ENCODE measurements around the gene GXYLT2.
"Not testable (repeated sequence)": the region's sequence is repeated elsewhere in the genome, so short reads cannot be mapped to it uniquely, and the experiment has no call there.

GXYLT2 gene

DNA sequence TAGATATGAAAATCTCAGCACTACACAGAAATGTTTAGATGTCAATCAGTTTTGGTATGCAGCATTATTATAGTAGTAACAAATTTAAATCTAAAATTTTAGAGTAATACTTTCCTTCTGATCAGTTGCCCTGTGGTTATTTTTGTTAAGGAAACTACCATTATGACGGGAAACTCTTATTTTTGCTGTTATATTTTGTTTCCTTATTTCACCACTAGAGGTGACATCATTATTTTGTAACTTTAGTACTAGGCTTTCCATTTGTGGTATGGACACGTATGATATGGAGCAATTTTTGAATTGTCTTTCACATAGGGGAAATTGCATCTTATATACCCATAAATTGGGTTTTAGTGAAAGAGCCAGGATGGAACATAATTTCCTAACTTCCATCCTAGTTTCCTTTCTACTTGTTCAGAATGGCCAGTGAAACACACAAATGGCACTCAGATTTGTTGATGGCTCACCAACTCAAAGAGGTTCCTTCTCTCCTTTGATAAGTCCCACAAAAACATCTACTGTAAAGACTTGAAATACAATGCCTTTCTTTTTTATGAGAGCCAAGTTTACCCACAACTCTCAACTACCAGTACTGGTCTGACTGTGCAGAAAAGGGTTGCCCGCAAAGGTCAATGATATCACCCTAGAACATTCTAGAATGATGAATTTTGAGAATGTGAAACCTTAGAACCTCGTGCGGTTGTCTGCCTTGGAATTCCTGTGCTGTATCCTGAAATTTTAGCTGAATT, 89.4 kb downstream of the GXYLT2 start:
- no peak for DNase-seq

DNA sequence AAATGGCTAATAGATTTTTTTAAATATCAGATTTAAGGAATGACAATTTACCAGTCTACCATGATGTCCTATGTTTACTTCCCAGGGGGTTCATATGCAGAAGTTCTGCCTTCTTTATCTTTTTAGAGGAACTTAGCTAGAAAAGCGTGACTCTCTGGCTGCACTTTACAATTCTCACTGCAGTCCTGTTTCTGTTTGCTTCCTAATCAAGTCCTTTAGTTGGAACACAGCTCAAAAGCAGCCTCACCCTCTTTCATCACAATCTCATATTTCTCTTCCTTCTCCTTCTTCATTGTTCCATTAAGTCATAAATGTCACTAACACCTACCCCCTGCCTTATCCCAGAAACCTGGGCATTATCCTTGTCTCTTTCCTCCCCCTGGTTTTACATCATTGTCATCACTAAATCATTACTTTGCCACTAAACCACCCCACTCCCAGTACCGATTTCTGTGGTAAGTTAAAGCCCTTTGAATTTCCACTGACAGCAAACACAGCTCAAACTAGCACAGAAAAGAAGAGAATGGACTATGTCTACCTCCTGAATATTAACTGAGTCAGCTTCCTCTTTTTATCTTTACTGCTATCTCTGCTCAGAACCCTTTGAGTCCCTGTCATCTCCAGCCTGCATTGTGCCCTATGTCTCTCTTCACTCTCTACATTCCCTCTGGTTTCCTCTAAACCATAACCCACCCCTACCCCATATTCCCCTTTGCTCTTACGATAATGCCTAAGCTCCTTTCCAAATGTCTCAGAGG, 94.9 kb downstream of the GXYLT2 start:
- no peak for DNase-seq

DNA sequence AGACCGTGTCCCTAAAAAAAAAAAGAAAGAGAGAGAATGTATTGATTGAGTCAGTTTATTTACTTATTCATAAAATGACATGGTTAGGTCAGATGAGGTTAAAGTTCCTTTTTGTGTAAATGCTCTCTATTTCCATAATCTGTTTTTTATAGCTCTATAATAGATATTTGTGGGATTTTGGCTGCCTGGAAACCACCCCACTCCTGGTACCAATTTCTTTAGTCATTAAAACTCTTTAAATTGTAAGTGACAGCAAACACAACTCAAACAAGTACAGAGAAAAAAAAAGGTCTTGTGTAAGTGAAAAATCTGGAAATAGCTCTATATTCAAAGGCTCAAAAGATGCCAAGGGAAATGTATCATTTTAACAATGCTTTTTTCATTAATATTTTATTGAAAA, 97.7 kb downstream of the GXYLT2 start:
- no peak for DNase-seq

DNA sequence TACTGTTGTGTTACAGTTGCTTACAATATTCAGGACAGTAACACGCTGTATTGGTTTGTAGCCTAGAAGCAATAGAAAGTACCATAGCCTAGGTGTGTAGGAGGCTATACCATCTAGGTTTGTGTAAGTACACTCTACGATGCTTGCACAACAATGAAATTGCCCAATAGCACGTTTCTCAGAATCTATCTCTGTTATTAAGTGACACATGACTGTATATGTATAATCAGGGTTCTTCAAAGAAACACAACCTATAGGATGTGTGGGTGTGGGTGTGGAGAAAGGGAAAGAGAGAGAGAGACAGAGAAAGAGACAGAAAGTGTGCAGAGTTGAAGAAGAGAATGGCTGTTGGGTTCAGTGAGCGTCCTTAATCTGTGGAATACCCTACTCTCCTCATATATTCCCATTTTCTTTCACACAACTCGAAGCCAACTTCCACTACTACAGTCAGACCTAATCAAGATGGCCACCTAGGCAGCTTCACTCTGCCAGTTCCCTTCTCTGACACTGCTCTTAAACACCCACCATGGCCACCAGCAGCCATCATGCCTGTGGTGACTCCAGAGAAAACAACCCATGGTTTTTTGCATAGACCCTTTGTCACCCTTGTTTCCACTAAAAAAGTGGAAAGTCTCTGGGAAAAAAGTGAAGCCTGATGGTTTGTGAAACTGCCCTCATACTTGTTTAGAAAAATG, 103.0 kb downstream of the GXYLT2 start:
- DNase-seq, result no peak

DNA sequence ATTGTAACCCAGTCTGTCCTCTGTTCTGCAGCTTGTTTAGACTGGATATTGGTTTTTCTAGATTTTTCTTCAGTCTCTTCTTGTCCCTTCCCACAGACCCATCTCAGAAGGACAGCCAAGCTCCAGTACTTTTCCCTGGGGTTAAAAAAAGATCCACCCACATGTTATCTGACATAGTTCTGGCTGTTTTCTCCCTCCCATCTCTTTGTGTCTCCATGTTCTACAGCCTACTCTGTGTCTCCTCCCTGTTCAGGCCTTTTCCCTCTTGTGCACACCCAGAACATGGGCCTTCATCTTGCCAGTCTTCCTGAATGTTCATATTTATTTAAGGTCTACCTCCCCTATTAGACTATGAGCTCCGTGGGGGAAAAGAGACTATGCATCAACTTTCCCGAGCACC, 103.7 kb downstream of the GXYLT2 start:
- no peak for DNase-seq

DNA sequence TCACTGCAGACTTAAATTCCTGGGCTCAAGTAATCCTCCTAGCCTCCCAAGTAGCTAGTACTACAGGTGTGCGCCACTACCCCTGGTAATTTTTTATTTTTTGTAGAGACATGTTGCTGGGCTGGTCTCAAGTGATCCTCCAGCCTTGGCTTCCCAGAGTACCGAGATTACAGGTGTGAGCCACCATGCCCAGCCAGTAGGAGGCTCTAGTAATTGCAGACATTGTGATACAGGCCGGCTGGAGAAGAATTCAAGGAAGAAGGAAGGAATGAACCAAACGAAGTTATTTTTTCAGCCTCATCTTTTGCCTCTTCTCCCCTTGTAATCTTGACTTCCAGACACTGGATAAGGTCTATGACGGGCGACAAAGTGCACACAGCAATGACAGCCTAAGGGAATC, 105.5 kb downstream of the GXYLT2 start:
- DNase-seq, result no peak

DNA sequence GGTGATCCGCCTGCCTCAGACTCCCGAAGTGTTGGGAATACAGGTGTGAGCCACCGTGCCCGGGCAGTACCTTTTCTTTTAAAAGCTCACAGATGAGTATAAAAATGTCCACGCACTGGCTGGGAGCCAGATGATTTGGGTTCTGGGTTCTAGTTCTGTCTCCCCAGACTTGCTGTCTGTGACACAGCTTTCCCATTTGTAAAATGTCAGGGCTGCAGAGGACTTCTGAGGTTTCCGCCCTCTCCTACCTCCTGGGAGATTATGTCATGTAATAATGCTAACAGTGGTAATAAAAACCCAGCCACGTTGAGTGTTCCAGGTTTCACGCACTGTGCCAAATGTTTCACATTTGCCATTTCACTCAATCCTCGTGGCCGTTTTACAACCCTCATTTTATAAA, 107.5 kb downstream of the GXYLT2 start:
- DNase-seq, result no peak

DNA sequence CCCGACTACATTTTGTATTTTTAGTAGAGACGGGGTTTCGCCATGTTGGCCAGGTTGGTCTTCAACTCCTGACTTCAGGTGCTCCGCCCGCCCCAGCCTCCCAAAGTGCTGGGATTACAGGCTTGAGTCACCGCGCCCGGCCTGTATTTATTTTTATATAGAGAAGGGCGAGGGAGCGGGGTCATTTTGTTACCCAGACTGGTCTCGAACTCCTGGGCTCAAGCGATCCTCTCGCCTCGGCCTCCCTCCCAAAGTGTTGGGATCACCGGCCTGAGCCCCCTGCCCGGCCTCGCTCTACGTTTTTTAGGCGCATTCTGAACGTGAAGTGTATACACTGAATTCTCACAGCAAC, 108.3 kb downstream of the GXYLT2 start:
- no peak for DNase-seq

DNA sequence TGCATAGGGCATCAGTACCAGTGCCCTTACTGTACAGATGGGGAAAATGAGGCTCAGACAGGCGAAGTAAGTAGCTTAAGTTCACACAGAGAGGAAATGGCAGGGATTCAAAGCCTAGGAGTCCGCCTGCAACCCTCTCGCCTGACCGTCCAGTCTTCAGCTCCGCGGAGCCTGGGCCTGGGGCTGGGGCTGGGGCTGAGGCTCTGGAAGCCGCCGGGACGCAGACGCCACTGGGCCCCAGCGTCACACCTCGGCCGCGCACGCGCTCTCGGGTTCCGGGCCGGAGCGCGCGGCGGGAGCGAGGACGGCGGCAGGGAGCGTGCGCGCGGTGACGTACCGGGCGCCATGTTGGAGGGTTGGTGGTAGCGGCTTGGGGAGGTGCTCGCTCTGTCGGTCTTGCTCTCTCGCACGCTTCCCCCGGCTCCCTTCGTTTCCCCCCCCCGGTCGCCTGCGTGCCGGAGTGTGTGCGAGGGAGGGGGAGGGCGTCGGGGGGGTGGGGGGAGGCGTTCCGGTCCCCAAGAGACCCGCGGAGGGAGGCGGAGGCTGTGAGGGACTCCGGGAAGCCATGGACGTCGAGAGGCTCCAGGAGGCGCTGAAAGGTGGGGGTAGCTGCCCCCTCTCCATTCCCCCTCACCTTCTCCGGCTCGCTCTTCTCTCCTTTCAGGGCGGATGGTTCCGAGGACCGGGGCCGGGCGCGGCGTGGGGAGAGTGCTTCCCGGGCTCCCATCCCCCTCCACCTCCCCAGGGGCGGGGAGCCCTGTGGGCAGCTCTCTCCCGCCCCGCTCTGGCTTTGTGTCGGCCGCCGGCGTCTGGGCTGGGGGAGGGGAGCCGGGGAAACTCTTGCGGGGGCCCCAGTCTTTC, 108.9 kb downstream of the GXYLT2 start, which contains the start of gene PPP4R2:
TSS of gene PPP4R2 (plus strand) at position 339 of the 861 bp plus-strand sequence. CDS start at position 566, 227 bp downstream.
- DNase-seq, result peak; percentile 73 to 89 (median 77)

DNA sequence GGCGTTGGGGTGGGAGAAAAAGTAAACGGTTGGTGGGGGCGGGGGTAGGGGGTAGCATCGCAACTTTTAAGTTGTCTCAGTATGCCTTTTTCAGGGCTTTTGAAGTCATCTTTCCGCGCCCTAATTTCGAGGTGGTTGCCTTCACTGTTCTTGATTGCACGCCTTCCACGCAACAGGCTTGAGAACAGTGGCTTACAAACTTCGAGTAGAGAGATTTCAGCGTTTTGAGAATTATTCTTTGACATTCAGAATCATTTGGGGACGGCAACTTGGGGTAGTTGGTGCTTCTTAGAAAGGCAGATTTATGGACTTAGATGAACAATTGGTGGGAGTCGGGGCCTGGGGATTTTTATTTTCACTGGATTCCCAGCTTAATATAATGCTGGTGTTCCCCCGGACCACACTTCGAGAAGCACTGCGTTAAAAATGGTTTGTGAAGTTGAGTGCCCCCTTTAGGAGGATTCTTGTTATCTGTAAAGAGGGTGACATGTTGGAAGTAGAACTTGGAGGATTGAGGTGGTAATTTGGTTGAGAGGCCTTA, 109.6 kb downstream of the GXYLT2 start:
- DNase-seq, result peak in 2 of 4 experiments; percentile 31 to 40

DNA sequence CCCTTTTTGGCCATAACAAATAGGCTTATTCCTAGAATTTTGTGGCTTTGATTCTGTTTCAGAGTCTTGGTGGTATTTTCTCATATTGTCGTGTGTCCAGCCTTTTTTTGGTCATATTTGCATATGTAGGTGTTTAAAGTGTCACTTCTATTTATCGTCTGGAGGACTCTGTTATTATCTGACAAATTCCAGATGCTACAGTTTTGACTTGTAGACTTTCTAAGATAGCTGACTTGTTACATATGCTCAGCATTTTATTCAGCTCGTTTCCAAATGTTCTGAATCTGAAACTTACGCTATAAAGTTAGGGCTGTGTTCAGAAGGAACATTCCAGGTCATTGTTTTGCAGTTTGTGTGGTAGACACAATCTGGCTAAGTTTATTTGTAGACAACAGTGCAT, 110.6 kb downstream of the GXYLT2 start:
- no peak for DNase-seq

DNA sequence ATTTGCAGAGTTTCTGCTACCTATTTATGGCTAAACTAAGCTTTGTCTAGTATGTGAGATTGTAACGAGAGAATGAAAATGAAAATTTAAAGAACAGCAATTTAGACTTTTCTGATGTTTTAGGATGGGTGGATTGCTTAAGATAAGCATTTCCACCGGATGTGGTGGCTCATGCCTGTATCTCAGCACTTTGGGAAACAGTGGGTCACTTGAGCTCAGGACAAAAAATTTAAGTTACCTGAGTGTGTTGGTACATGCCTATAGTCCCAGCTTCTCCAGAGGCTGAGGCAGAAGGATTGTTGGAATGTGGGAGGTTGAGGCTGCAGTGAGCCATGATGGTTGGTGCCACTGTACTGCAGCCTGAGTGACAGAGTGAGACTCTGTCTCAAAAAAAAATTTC, 112.1 kb downstream of the GXYLT2 start:
- DNase-seq, result no peak

DNA sequence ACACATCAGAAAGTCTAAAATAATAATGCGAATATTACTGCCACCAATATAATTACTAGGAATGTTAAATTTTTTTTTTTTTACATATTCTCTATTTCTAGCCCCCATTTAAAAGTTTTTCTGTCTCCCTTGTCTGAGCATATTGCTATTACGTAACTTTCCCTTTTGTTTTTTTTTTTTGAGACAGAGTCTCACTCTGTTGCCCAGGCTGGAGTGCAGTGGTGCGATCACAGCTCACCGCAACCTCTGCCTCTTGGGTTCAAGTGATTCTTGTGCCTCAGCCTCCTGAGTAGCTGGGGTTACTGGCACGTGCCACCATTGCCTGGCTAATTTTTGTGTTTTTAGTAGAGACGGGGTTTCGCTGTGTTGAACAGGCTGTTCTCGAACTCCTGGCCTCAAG, 115.2 kb downstream of the GXYLT2 start:
- DNase-seq, result not testable (repeated sequence)

DNA sequence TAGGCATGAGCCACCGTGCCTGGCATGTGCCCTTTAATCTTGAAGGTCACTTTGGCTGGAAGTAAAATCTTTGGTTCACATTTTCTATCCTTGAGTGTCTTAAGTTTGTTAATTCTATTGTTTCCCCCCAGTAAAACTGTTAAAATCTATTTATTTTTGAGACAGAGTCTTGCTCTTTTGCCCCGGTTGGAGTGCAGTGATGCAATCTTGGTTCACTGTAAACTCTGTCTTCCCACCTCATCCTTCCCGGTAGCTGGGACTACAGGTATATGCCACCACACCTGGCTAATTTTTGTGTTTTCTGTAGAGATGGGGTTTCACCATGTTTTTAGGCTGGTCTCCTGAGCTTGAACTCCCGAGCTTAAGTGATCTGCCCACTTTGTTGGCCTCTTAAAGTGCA, 116.5 kb downstream of the GXYLT2 start:
- no peak for DNase-seq

DNA sequence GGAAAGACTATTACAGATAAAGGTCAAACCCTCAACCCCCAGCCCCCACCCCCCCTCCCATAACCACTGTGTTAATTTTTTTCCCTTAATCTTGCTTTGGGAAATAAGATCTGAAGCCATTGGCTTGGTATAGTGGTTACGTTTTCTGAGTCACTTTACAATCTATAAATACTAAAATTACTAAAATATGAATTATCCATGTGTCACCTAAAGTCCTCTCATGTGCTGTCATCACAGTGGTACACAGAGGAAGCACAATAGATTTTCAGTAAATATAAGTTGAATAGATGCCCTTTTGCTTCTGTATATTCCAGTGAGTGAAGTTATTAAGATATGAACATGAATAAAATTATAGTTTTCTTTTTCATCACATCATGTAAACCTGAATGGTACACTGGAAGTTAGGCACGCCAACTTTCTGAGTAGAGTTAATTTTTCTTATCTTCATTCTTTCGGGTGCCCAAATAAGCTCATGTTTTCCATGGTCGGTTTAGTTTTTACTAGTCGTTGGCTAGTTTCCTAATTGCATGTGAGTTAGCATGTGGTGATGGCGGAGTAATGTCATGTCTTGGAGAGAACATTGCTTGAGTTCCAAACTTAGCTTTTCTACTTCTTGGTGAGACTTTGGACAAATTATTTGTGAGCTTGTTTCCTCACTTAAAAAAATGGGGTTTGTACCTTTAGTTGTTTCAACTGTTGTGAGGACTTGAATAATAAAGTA, 120.3 kb downstream of the GXYLT2 start:
- DNase-seq, result no peak

DNA sequence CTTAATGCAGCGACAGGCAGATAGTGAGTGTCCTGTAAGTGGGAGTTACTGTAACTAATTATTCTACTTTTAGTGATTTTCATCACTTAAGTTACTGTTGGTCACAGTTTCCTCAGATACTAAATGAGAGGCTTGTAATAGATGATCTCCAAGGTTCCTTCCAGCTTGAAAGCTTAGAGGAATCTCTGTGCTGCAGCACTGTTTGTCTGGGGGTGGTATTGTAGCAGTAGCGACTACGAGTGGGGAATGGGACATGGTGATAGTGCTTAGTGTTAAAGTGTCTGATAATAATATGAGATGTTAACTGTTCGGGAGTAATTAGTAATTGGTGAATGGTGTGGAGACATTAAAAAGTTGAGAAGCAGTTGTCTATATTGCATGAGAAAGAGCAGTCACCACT, 121.2 kb downstream of the GXYLT2 start:
- no peak for DNase-seq

DNA sequence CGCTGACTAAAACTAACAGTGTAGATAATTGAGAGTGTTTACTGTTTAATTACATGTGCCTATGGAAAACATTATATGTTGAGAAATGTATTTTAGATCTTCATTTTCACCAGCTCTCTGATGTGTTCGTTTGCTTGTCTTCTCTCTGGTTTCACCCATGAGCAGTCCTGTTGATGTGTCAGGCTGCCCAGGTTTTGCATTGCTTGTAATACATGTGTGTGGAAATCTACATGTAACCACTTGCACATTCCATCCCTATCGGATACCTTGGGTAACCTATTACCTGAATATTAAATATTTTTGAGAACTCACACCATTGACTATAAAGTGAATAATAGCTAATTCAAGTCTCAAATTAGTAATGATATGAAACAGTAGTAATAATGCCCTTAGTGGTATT, 121.9 kb downstream of the GXYLT2 start:
- DNase-seq, result no peak

DNA sequence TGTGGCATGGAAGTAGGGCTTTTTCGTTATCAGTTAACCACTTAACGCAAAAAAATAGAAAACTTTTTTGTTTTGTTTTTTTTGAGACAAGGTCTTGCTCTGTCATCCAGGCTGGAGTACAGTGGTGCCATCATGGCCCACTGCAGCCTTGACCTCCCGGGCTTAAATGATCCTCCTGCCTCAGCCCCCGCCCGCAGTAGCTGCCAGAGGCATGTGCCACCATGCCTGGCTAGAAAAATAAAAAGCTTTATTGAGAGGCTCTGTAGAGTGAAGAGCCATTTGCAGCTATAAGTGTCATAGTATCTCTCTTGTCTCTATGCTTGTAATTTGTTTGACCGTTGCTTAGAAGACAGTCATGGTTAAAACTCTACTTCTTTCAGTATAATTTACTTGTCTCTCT, 122.3 kb downstream of the GXYLT2 start:
- no peak for DNase-seq

DNA sequence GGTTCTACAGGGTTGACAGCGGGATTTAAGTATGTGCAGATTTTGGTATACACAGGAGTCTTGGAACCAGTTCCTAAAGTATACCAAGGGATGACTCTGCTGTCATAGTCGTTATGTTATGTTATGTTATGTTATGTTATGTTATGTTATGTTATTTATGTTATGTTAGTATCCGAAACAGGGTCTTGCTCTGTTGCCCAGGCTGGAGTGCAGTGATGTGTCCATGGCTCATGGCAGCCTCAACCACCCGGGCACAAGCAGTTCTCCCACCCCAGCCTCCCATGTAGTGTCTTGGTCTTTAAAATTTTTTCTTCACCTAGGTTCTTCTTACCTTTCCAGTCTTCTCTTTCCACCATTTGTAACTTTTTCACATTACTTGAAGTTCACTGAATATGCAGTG, 130.5 kb downstream of the GXYLT2 start:
- no peak for DNase-seq

DNA sequence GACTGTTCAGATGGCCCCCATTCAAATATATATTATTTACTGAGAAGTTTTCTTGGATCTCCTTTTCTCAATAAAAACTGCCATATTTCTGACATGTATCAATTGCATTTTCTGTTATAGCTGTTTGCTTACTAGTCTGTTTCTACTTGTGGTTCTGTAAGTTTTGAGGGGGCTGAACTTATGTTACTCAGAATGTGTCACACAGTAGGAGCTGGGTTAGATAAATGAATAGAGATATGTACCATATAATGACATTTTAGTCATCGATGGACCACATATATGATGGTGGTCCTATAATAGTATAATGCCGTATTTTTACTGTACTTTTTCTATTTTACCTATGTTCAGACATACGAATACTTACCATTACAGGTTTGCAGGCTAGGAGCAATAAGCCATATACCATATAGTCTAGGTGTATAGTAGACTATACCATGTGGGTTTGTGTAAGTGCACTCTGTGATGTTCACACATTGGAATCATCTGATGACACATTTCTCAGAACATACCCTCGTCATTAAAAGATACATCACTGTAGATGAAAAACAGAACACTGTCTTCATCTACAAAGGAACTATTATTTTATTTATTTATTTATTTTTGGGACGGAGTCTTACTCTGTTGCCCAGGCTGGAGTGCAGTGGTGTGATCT, 131.1 kb downstream of the GXYLT2 start:
- no peak for DNase-seq

DNA sequence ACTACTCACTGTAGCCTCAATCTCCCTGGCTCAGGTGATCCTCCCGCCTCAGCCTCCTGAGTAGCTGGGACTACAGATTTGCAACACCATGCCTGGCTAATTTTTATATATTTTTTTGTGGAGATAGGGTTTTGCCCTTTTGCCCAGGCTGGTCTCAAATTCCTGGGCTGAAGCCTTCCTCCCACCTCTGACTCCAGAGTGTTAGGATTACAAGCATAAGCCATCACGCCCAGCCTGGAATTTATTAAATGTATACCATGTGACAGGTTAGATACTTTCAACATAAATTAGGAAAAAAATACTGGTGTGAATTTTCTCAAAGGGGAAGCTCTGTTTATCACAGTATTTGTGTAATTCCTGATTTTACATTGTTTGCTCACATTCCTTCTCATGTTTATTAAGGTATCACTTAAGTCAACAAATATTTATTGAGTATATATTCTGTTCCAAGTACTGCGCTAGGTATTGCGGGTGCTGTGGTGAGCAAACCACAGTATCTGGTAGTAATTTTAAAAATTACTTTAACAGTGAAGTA, 133.5 kb downstream of the GXYLT2 start:
- no peak for DNase-seq
